Measurements from ENCODE around the gene TTLL8.

The TTLL8 gene

GRCh38 chr22:50022171-50022819 lies 35.8 kb downstream of the TTLL8 start:
- DNase-seq (ENCODE audit: low read depth in 2 of 3, low spot score in 1 of 3) = no peak

GRCh38 chr22:50020606-50021005 lies 37.5 kb downstream of the TTLL8 start:
- no peak for DNase-seq (ENCODE audit: low read depth in 2 of 3, low spot score in 1 of 3)

DNA sequence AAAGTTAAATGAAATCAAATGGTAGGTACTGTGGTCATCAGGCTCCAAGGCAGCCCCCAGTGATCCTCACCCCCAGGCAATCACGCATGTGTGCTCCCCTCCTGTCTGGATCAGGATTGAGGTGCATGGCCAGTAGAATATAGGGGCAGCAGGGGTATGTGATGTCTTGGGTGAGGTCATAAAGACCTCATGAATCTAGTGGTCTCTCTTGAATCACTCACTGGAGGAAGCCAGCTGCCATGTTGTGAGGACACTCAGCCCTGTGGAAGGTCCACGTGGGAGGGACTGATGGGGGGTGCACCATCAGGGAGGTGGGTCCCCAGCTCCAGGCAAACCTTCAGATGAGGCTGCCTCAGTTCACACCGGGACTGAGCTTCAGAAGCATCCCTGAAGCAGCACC lies 38.8 kb downstream of the TTLL8 start:
- no peak for DNase-seq (ENCODE audit: low read depth in 2 of 3, low spot score in 1 of 3)

DNA sequence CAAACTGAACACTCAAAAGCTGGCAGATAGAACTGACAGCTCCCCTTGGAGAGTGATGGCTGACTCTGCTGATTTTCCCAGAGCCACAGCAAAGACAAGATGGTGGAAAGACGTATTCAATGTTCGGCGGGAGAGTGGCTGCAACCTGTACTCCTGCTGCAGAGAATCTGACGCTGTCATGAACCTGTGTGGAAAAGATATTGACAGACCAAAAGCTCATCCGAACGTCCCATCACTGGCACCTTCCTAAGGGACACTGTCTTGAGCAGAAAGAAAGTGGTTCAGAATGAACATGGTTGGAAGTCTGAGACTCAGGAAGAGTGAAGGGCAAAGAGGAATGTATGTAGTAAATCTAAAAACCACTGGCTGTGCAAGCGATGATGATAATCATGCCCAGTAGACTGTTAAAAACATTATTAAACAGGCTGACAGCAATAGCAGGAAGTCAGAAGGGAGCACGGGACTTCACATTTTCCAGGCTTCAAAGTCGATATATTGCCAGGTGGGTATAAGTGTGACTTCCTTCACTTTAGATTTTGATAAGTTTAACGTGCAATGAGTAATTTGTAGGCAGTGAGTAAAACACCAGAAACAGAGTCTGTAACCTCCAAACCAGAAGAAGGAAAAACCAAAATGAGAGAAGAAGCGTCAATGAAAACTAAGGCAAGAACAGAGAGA lies 39.4 kb downstream of the TTLL8 start:
- DNase-seq (ENCODE audit: low read depth in 2 of 3, low spot score in 1 of 3) = no peak

- DNase-seq (ENCODE audit: low read depth in 2 of 3, low spot score in 1 of 3) = no peak
These were observed 40.3 kb downstream of the TTLL8 start for GRCh38 chr22:50017701-50018224.

DNA sequence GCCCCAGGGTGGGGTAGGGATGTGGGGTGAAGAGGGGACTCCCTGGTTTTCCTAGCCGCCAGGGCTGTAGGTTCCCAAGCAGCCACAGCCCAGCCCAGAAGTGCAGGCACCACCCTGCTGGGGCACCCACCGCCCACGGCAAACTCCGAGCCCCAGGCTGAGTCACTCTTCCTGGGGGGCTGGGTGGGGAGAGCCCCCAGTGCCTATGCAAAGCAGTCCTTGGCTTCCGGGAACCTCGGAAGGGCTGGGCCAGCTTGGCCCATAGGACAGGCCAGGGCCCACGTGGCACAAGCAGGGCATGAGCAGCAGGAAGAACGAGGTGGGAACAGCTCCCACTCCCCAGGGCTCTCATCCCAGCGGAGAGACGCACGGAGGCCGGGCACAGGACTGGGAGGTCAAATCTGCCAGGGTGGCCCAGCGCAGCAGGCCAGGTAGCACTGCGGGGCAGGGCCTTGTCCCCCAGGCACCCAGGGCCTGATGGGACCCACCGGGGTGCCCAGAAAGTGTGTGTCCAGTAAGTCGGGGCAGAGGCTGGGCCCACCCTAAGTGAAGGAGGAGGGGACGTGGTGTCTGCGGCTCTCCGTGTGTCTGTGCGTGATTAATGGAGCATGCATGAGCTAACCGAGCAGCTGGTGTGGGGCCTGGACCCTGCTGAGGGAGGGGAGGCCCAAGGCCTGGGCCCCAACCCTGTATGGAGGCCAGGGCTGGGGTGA lies 41.0 kb downstream of the TTLL8 start:
- DNase-seq (ENCODE audit: low read depth in 2 of 3, low spot score in 1 of 3) = peak; percentile 67 to 83 (median 69)

GRCh38 chr22:50016308-50016987 lies 41.6 kb downstream of the TTLL8 start:
- DNase-seq (ENCODE audit: low read depth in 2 of 3, low spot score in 1 of 3) = no peak

- no peak for DNase-seq (ENCODE audit: low read depth in 2 of 3, low spot score in 1 of 3)
These were observed 42.4 kb downstream of the TTLL8 start for GRCh38 chr22:50015451-50016307.

DNA sequence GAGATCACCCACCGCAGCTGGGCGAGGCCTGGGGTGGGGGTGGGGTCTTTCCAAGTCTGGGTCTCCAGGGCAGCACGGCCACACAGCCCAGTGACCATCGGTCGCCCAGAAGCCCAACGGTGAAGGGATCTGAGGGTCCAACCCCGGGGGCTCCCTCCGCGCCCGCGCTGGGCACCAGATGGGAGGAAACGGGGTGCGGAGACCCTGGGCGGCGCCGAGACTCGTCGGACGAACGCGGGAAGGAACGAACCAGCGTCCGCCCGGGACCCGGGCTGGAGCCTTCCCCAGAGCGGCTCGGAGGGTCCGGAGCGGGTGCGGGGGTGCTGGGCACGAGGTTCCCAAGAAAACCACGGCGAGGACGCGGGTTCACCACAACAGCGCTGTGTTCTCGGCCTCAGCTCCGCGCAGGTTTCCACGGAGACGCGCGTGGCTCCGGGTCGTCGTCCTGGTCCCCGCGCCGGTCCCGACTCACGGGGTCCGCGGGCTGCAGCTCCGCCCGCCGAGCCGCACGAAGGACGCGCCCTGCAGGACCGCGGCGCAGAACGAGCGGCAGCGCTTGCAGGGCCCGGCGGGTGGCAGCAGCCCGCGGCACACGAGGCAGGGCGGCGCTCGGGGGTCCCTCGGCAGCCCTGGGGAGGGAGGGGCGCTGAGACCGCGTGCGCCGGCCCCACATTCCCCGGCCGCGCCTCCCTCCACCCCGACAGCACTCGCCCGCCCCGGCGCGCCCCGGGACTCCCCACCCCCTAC lies 43.3 kb downstream of the TTLL8 start:
- DNase-seq (ENCODE audit: low read depth in 2 of 3, low spot score in 1 of 3) = no peak

DNA sequence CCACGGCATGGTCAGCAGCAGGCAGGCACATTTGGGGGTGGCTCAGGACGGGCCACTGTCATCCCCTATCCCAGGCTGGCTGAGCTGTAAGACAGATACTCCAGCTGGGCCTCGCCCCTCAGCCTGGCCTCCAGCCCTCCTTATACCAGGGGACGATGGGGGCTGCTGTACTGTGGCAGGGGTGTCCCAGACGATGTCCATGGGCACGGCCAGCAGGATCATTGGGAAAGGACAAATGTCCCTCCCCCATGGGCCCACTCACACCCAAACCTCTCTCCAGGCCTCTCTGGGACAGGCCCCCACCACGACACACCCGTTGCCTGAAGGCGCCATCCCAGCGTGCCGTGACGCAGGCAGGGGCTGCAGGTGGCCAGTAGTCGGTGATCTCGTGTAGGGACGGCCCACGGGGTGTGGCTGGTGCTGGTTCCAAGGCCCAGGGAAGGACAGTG lies 44.0 kb downstream of the TTLL8 start:
- no peak for DNase-seq (ENCODE audit: low read depth in 2 of 3, low spot score in 1 of 3)

DNA sequence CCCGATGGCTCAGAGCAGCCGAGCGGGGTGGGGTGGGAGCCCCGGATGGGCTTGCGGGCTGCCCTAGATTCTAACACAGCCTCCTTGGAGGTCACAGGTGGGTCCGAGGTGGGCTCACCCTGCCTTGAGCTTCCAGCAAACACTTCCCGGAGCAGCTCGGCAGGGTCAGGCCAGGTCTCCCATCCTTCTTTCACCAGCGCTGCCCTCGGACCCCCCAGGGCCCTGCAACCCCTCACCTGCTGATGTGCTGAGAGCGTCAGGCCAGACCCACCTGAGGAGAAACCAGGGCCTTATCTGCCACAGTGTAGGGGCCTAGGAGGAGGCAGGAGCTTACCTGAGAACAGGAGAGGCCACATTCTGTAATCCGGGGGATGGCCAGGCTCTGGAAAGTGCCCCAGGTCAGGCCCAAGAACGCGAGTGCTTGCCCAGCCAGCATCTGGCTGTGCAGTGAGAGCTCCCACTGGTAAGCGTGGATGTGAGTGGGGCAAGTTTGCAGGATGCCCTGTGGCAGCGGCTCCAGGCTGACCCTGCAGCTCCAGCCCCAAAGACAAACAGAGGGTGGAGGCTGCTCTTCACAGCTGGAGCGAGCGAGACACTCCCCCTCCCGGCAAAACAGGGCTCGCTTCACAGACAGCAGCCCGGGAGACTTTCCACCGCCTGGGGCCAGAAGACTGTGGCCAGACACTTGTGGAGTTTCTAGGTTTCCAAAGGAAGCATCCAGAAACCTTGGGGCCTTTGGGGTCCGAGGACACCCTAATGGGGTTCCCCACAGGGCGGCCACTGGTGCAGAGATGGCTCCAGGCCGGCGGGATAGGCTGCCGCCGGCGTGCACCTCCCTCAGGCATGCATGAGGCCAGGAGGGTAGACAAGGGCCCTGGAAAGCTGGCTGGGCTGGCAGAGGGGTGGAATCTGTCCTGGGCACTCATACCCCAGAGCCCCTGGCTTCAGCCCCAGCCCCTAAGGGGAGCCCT lies 45.6 kb downstream of the TTLL8 start, which contains the start of gene IL17REL:
Gene IL17REL (minus strand): TSS at position 555 of the 971 bp plus-strand sequence. CDS start 119 bp downstream, at position 436.
- DNase-seq (ENCODE audit: low read depth in 2 of 3, low spot score in 1 of 3) = no peak

DNA sequence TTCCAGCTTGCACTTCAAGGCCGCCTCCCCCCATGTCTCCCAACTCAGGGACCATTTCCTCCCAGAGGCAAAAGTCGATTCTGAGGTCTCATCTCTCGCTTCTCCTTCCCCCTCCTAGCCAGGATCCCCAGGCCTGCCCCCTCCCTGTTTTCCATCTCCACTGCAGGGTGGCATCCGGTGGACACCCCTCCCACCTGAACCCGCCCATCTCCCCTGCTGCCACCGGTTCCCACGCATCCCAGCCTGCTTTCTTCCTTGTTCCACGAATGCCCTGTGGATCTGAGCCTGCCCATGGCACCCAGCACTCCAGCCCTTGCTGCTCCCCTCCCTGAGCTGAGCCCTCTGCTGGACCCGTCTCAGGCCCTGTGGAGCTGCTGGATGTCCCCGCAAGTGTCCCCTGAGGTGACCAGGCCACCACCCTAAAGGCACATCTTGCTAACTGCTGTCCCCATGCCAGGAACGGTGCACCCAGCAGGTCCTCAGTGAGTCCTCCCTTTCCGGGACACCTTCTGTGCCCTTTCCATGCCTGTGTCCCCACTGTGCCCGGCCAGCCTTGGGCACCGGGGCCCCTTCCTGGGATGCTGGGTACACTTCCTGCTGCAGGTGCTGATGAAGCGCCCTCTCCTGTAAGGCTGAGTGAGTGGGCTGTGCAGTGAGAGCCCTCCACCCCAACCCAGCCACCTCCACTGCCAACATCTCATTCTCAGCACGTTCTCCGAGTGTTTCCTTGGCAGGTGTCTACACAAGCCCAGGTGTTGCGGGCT lies 46.5 kb downstream of the TTLL8 start:
- no peak for DNase-seq (ENCODE audit: low read depth in 2 of 3, low spot score in 1 of 3)

DNA sequence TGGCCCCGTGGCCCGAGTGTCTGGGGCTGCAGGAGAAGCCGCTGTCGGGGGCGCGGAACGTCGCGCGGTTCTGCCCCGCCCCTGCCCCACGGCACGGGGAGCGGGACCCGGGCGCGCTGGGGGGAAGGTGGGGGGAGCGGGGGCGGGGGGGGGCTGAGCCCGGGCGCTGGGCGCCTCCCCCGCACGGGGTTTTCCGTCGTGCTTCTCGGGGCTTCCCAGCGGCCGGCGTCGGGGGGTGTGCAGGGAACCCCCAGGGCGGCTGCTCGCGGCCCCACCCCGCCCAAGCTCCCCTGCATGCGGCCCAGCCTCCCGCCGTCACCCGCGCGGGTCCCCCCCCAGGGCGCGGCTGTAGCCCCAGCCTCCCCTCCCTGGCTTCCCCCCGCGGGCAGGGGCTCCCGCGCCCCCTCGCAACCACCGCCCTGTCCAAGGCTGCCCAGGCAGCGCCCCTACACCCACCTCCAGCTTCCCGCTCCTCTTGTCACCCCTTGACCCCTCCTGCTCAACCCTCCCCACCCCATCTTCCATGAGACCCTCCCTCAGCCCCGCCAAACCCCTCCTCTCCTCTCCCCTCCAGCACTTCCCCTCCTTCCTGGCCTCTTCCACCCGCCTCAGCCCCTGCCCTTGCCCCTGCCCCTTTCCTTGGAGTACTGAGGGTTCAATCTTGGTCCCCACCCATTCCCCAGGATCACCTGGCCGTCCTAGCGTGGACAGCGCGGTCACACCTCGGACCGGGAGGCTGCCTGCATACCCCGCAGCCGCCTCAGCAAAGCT lies 47.2 kb downstream of the TTLL8 start:
- DNase-seq (ENCODE audit: low read depth in 2 of 3, low spot score in 1 of 3) = no peak

- no peak for DNase-seq (ENCODE audit: low read depth in 2 of 3, low spot score in 1 of 3)
These were observed 48.1 kb downstream of the TTLL8 start for GRCh38 chr22:50009765-50010675.

- no peak for DNase-seq (ENCODE audit: low read depth in 2 of 3, low spot score in 1 of 3)
These were observed 48.8 kb downstream of the TTLL8 start for GRCh38 chr22:50009251-50009650.
